ENCODE data around the gene NAA16. TPM values are rescaled to one million over a fixed set of nuclear protein-coding genes. Genes with fewer than 3 reads are reported as not detected.

NAA16 gene
- total and polyA plus RNA-seq, 2 experiments from 2014 or later = 10.7 to 16.2 TPM

GRCh38 chr13:41284512-41285288, 26.4 kb upstream of the NAA16 start:
- H3K4me2 ChIP-seq = no peak overlapping the region
- 86% methylated on average over 13 of the region's 13 CpGs for WGBS (ENCODE audit: low lambda C conversion rate, missing lambda C conversion rate)

GRCh38 chr13:41286370-41286769, 24.7 kb upstream of the NAA16 start:
- TF ChIP-seq EZH2phosphoT487 (IDR thresholded peaks at IDR 0.05; ENCODE audit: low read depth, severe bottlenecking, unreplicated experiment) (no peak), CTCF (IDR thresholded peaks at IDR 0.05; ENCODE audit: poor library complexity) (no peak), EZH2 (IDR thresholded peaks at IDR 0.05; ENCODE audit: borderline replicate concordance) (no peak)
- no peak overlapping the region for H2AFZ ChIP-seq
- H3K4me3 ChIP-seq = no peak overlapping the region
- no peaks in the 10 kb centered on the region for H3K79me2 ChIP-seq
- H3K36me3 ChIP-seq (replicated peaks; ENCODE audit: insufficient read depth, low read depth) = no peaks in the 10 kb centered on the region
- no peaks in the 10 kb centered on the region for H3K9me2 ChIP-seq (replicated peaks; ENCODE audit: insufficient read depth)
- WGBS (ENCODE audit: low lambda C conversion rate, missing lambda C conversion rate) = 93% methylated on average over 5 of the region's 5 CpGs
- H4K20me1 ChIP-seq (ENCODE audit: insufficient read depth, poor library complexity, severe bottlenecking) = no peaks in the 10 kb centered on the region
- no peak overlapping the region for H3K4me2 ChIP-seq
- H3K27me3 ChIP-seq = no peaks in the 10 kb centered on the region
- no peak overlapping the region for H3K27ac ChIP-seq
- DNase-seq (ENCODE audit: low spot score) = no peak
- no peaks in the 10 kb centered on the region for H3K4me1 ChIP-seq (ENCODE audit: insufficient read depth)
- H3K9me3 ChIP-seq (ENCODE audit: low read depth) = no peaks in the 10 kb centered on the region

More at GRCh38 chr13:41284512-41285288, 26.4 kb upstream of the NAA16 start:
- Histone ChIP-seq H3K9me2 (replicated peaks; ENCODE audit: insufficient read depth) (no peaks in the 10 kb centered on the region), H4K20me1 (ENCODE audit: insufficient read depth, poor library complexity, severe bottlenecking) (no peaks in the 10 kb centered on the region), H3K27me3 (no peaks in the 10 kb centered on the region), H3K36me3 (replicated peaks; ENCODE audit: insufficient read depth, low read depth) (no peaks in the 10 kb centered on the region), H3K9me3 (ENCODE audit: low read depth) (no peaks in the 10 kb centered on the region), H3K4me1 (ENCODE audit: insufficient read depth) (no peaks in the 10 kb centered on the region), H3K27ac (no peak overlapping the region), H2AFZ (no peak overlapping the region), H3K79me2 (no peaks in the 10 kb centered on the region), H3K4me3 (no peak overlapping the region)
- DNase-seq (ENCODE audit: low spot score) = no peak
- TF ChIP-seq EZH2phosphoT487 (IDR thresholded peaks at IDR 0.05; ENCODE audit: low read depth, severe bottlenecking, unreplicated experiment) (no peak), CTCF (IDR thresholded peaks at IDR 0.05; ENCODE audit: poor library complexity) (no peak), EZH2 (IDR thresholded peaks at IDR 0.05; ENCODE audit: borderline replicate concordance) (no peak)

GRCh38 chr13:41289463-41289881, 21.6 kb upstream of the NAA16 start:
- peaks cover 3% of the 10 kb centered on the region for H3K9me3 ChIP-seq (ENCODE audit: low read depth)
- no peak overlapping the region for H3K4me2 ChIP-seq
- no peaks in the 10 kb centered on the region for H3K4me1 ChIP-seq (ENCODE audit: insufficient read depth)
- DNase-seq (ENCODE audit: low spot score) = no peak
- H3K4me3 ChIP-seq = no peak overlapping the region
- no peaks in the 10 kb centered on the region for H3K79me2 ChIP-seq
- H3K9me2 ChIP-seq (replicated peaks; ENCODE audit: insufficient read depth) = no peaks in the 10 kb centered on the region
- H3K27ac ChIP-seq = no peak overlapping the region
- no peaks in the 10 kb centered on the region for H3K36me3 ChIP-seq (replicated peaks; ENCODE audit: insufficient read depth, low read depth)
- no peak overlapping the region for H2AFZ ChIP-seq
- H4K20me1 ChIP-seq (ENCODE audit: insufficient read depth, poor library complexity, severe bottlenecking) = no peaks in the 10 kb centered on the region
- no peaks in the 10 kb centered on the region for H3K27me3 ChIP-seq
- 92% methylated on average over 10 of the region's 10 CpGs for WGBS (ENCODE audit: low lambda C conversion rate, missing lambda C conversion rate)
- TF ChIP-seq EZH2 (IDR thresholded peaks at IDR 0.05; ENCODE audit: borderline replicate concordance) = no peak
- TF ChIP-seq EZH2phosphoT487 (IDR thresholded peaks at IDR 0.05; ENCODE audit: low read depth, severe bottlenecking, unreplicated experiment) = no peak
- TF ChIP-seq CTCF (IDR thresholded peaks at IDR 0.05; ENCODE audit: poor library complexity) = no peak
